GM12872 (cell line): ENCODE data around the gene USP22.

Experiments
- TF ChIP-seq, protein P1 (sequence below): IDR thresholded peaks from 3 replicates; pipeline ENCODE4 v1.5.1; 2011; ENCODE audit warnings: low read depth, mild to moderate bottlenecking, low read length, moderate library complexity; ENCODE audit not compliant: insufficient read depth

The USP22 gene

DNA sequence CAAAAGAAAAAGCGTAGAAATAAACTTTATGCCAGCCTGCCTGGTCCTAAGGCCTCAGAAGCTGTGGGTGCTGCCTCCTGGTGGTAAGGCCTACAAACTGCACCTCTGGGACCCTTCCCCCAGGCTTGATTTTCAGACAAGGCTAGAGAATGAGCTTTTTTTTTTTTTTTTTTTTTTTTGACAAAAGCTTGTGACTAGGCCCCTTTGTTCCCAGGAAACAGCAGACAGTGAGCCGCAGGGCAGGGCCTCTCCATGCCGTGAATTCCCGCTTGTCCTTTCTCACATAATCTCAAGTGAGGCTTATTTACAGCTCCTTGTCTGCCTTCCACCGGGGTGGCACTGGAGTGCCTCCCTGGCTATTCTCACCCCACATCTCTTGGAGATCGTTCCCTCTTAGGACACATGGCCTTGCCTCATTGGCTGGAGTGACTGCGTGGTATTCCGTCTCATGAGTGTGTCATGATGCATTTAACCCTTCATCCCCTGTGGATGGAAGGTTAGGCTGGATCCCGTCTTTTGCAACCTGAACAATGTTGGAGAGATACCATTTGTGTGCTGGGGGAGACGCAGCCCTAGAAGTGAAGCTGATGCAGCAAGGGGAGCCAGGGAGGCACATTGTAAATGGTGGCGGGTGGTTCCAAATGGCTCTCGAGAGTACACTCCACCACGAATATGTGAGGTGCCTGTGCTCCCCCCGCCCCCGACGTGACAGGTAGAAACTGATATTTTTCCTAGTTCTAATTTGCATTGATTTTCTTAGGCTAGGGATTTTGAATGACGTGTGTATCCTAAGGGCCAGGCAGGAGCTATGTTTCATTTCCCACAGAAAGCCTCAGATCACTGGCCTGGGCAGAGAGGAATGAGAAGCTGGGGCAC, 49.6 kb downstream of the USP22 start:
- TF ChIP-seq, protein P1, sequence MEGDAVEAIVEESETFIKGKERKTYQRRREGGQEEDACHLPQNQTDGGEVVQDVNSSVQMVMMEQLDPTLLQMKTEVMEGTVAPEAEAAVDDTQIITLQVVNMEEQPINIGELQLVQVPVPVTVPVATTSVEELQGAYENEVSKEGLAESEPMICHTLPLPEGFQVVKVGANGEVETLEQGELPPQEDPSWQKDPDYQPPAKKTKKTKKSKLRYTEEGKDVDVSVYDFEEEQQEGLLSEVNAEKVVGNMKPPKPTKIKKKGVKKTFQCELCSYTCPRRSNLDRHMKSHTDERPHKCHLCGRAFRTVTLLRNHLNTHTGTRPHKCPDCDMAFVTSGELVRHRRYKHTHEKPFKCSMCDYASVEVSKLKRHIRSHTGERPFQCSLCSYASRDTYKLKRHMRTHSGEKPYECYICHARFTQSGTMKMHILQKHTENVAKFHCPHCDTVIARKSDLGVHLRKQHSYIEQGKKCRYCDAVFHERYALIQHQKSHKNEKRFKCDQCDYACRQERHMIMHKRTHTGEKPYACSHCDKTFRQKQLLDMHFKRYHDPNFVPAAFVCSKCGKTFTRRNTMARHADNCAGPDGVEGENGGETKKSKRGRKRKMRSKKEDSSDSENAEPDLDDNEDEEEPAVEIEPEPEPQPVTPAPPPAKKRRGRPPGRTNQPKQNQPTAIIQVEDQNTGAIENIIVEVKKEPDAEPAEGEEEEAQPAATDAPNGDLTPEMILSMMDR = peak; percentile 96

DNA sequence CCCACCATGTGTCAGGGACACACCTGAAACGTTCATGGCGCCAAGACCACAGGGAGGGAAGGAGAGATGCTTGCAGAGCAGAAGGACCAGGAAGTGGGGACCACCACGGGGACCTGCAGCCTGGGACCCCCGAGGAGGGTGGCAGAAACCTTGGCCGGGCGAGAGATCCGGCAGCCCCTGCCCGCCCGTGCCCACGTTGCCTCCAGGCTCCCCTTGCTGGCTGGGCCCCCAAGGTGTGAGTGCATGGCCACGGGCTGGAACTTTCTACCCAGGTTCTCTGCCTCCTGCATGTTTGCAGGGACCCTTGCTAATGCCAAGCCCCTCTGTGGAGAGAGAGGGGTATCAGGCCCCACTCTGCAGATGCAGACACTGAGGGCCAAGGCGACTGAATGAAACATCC, 50.4 kb downstream of the USP22 start:
- TF ChIP-seq, protein P1 = no peak

DNA sequence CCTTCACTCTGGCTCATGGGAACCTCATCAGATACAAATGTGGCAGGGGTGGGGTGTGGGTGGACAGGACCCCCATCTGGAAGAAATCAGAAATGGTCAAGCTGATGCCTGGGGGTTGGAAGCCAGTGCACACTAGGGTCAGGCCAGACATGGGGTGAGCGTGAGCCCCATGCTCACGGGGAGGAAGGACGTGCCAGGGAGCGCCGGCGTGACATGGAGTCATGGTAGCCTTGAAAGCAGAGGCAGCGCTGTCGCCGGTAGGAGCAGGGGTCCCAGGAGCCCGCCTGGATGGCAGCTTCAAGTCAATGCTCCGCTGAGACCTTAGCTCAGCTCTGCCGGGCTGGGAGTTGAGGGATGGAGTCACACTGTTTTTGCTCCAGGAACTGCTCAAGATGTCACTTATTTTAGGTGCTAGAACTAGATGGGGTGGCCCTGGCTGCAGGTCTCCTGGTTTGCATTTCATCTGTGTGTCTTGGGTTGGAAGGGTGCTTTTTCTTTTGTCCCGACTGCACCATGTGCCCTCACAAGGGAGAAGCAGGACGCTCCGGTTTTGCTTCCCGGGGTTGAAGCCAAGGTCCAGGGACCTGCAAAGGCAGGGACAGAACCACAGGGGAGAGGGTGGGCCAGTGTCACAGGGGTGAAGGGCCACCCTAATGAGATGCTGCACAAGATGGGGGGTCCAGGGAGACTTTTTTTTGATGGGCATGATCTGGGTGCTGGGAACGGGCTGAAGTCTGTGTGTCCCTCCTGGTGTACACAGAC, 51.4 kb downstream of the USP22 start:
- TF ChIP-seq, protein P1 = no peak

DNA sequence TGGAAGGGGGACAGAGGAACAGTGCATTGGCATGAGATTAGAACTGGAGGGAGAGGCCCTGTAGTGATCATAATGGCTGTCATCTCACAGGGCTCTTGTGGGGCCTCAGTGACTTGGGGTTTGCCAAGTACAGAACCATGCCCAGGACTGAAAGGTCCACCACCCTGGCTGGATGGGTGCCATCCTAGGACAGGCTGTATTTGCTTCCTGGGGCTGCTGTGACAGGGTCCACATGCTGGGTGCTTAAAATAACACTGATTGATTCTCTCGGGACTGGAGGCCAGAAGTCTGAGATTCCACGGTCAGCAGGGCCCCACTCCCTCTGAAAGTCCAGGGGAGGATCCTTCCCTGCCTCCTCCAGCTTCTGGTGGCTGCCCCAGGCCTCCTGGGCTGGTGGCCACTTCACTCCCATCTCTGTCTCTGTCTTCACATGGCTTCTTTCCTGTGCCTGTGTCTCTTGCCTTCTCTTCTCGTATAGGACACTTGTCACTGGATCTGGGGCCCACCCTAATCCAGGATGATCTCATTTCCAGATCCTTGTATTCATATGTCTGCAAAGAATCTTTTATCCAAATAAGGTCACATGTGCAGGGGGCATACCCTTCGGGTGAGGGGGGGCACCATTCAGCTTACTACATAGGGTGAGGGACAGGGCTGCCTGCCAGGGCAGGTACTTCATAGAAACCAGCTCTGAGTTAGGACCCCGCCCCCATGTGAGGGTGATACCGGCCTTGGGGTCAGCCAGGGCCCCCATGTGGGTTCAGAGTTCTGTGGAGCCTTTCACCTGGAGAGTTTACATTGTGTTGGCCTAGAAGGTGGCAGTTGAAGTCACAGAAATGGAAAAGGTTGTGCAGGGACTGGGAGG, 52.6 kb downstream of the USP22 start:
- TF ChIP-seq, protein P1 = no peak

DNA sequence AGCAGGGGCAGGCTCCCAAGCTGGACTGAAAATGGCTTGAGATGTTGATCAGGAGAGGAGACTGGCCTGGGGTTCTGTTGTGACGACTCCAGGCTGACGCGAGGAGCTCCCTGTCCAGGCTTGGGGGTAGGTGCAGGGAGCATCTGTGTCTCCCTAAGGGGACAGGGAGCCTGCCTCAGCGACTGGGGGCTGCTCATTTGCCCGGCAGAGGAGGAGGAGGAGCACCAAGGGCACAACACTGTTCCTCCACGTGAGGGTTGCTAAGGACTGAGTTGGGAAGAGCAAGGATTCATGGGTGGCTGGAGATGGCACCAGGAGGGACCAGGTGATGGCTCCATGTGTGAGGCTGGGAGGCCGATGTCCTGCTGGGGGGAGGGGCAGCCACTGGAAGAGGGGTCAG, 53.3 kb downstream of the USP22 start:
- TF ChIP-seq, protein P1 = no peak

DNA sequence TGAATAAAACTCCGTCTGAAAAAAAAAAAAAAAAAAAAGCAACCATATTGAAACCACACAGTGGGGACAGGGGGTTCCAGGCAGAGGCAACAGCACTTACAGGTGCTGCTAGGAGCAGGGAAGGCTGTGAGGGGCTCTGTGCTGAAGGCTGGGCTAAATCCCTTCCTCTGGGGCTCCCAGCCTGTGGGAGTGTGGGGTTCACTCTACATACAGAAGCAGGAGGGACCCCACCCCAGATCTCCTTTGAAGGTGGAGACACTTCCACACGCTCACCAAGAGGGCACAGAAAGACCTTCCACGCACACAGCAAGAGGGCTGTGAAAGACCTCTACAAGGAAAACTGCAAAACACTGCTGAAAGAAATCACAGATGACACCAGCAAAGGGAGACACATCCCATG, 53.9 kb downstream of the USP22 start:
- TF ChIP-seq, protein P1 = no peak
